Lower leg skin (tissue), 3 donors: ENCODE results near the gene ITGB1BP1.

ENCODE experiments used
- CTCF ChIP-seq, 3 donors: fragments of 450-650 bp; IDR thresholded peaks; one replicate each; pipeline ENCODE4 v1.5.1; 2016; ENCODE audit warnings: antibody characterized with exemption in 3 of 3, mild to moderate bottlenecking in 3 of 3, moderate library complexity in 2 of 3
- POLR2A ChIP-seq, 2 donors: fragments of 450-650 bp; IDR thresholded peaks; one replicate each; pipeline ENCODE4 v1.6.1; 2016 to 2017; ENCODE audit warnings: antibody characterized with exemption in 2 of 2, mild to moderate bottlenecking in 1 of 2, moderate library complexity in 1 of 2

GRCh38 chr2:9355716-9356115, 67.6 kb downstream of the ITGB1BP1 start:
- TF ChIP-seq CTCF (IDR thresholded peaks at IDR 0.05) = no peak
- TF ChIP-seq POLR2A (IDR thresholded peaks at IDR 0.05) = no peak
